DND-41 (cell line): ENCODE results near the gene DUSP10.

Experiments used
- ATAC-seq: fragments of 200-7000 bp; cut with Tn5 transposase; 3 replicates; pipeline ENCODE4 v1.9.1; 2021; ENCODE audit warnings: low read depth; ENCODE audit not compliant: insufficient read depth
- DNase-seq: peaks from one replicate; pipeline ENCODE4 v3.0.0-alpha.2; 2020
- H2AFZ ChIP-seq: 2 replicates; pipeline ENCODE4 v1.6.0; 2012; ENCODE audit warnings: low read depth, low read length
- H3K27ac ChIP-seq: 2 replicates; pipeline ENCODE4 v1.5.1; 2012; ENCODE audit warnings: low read length, inconsistent platforms
- H3K27me3 ChIP-seq: fragments of 200-600 bp; sonication (generic); 2 replicates; pipeline ENCODE4 v1.6.0; 2012; ENCODE audit warnings: low read length, mild to moderate bottlenecking, inconsistent platforms; ENCODE audit not compliant: insufficient read depth, poor library complexity
- H3K36me3 ChIP-seq: 2 replicates; pipeline ENCODE4 v1.5.1; 2012; ENCODE audit warnings: low read length, inconsistent platforms; ENCODE audit not compliant: insufficient read depth
- H3K4me1 ChIP-seq: 2 replicates; pipeline ENCODE4 v1.5.1; 2012; ENCODE audit warnings: mild to moderate bottlenecking, low read length; ENCODE audit not compliant: insufficient read depth
- H3K4me2 ChIP-seq: 2 replicates; pipeline ENCODE4 v1.6.0; 2012; ENCODE audit warnings: mild to moderate bottlenecking, moderate library complexity, low read length, inconsistent platforms; ENCODE audit not compliant: insufficient read depth
- H3K4me3 ChIP-seq, 2 experiments: fragments of 200-600 bp in 1 of 2; shearing (Covaris generic) in 1 of 2; 2 replicates each; pipeline ENCODE4 v1.5.1; 2012 to 2016; ENCODE audit warnings: inconsistent platforms in 2 of 2, low read length in 2 of 2, mild to moderate bottlenecking in 2 of 2, low read depth in 1 of 2, moderate library complexity in 1 of 2
- H3K79me2 ChIP-seq: 2 replicates; pipeline ENCODE4 v1.6.0; 2012; ENCODE audit warnings: low read length, inconsistent platforms; ENCODE audit not compliant: insufficient read depth
- H3K9ac ChIP-seq: 2 replicates; pipeline ENCODE4 v1.6.0; 2012; ENCODE audit warnings: low read depth, mild to moderate bottlenecking, inconsistent platforms, low read length, moderate library complexity
- H3K9me3 ChIP-seq: 2 replicates; pipeline ENCODE4 v1.5.1; 2012; ENCODE audit warnings: low read length, moderate library complexity, mild to moderate bottlenecking, inconsistent platforms; ENCODE audit not compliant: insufficient read depth, severe bottlenecking
- H4K20me1 ChIP-seq: 2 replicates; pipeline ENCODE4 v1.6.0; 2012; ENCODE audit warnings: low read length; ENCODE audit not compliant: insufficient read depth
- CTCF ChIP-seq: IDR thresholded peaks from 2 replicates; pipeline ENCODE4 v1.5.1; 2012; ENCODE audit warnings: borderline replicate concordance, low read length, moderate library complexity, mild to moderate bottlenecking; ENCODE audit not compliant: poor library complexity, severe bottlenecking; ENCODE audit errors: extremely low read depth
- EZH2 ChIP-seq: IDR thresholded peaks from 3 replicates; pipeline ENCODE4 v1.6.1; 2012; ENCODE audit warnings: borderline replicate concordance, low read depth, mild to moderate bottlenecking, moderate library complexity, low read length, inconsistent platforms; ENCODE audit not compliant: severe bottlenecking

DUSP10 gene

GRCh38 chr1:221742555-221743415 is 896 bp upstream of the DUSP10 start:
- peaks cover 4% of the 10 kb centered on the region; the same call in 1 of the 2 replicates for H4K20me1 ChIP-seq
- H3K4me1 ChIP-seq: peaks cover 33% of the 10 kb centered on the region
- ATAC-seq (peak; percentile 32), DNase-seq (peak; percentile 64)
- no peaks in the 10 kb centered on the region for H3K27me3 ChIP-seq
- TF ChIP-seq EZH2 (no peak), CTCF (peak; percentile 41)
- no peaks in the 10 kb centered on the region for H3K9me3 ChIP-seq
- peak overlapping the region; percentile 65 for H3K9ac ChIP-seq
- H2AFZ ChIP-seq: peak overlapping the region; percentile 78
- H3K36me3 ChIP-seq: peaks cover 2% of the 10 kb centered on the region; the same call in 1 of the 2 replicates
- peak overlapping the region; percentile 94 for H3K27ac ChIP-seq
- H3K79me2 ChIP-seq: peaks cover 14% of the 10 kb centered on the region
- peak overlapping the region; percentile 76 for H3K4me2 ChIP-seq
- H3K4me3 ChIP-seq: peak overlapping the region; percentile 17 to 60; a peak in 3 of 4 replicates

- peaks cover 14% of the 10 kb centered on the region for H3K79me2 ChIP-seq
- peaks cover 4% of the 10 kb centered on the region; the same call in 1 of the 2 replicates for H4K20me1 ChIP-seq
- H3K4me1 ChIP-seq: peaks cover 44% of the 10 kb centered on the region
- H3K4me2 ChIP-seq: peak overlapping the region; percentile 94
- peak; percentile 32 for DNase-seq
- no peak for TF ChIP-seq CTCF
- TF ChIP-seq EZH2: no peak
- H3K9me3 ChIP-seq: no peaks in the 10 kb centered on the region
- peak overlapping the region; percentile 53 to 76; a peak in 3 of 4 replicates for H3K4me3 ChIP-seq
- peak; percentile 8 for ATAC-seq
- peak overlapping the region; percentile 65 for H3K9ac ChIP-seq
- peaks cover 4% of the 10 kb centered on the region; the same call in 1 of the 2 replicates for H3K36me3 ChIP-seq
- H2AFZ ChIP-seq: peak overlapping the region; percentile 84
- no peaks in the 10 kb centered on the region for H3K27me3 ChIP-seq
- peak overlapping the region; percentile 87 for H3K27ac ChIP-seq
These were observed 741 bp downstream of the DUSP10 start for GRCh38 chr1:221740993-221741702.

GRCh38 chr1:221740369-221740992 is 1.4 kb downstream of the DUSP10 start:
- peak overlapping the region; percentile 87 for H3K27ac ChIP-seq
- H3K9ac ChIP-seq: peak overlapping the region; percentile 65
- peaks cover 44% of the 10 kb centered on the region for H3K4me1 ChIP-seq
- peaks cover 4% of the 10 kb centered on the region; the same call in 1 of the 2 replicates for H3K36me3 ChIP-seq
- H3K27me3 ChIP-seq: no peaks in the 10 kb centered on the region
- no peaks in the 10 kb centered on the region for H3K9me3 ChIP-seq
- peak overlapping the region; percentile 53 to 76; a peak in 3 of 4 replicates for H3K4me3 ChIP-seq
- DNase-seq (peak; percentile 15), ATAC-seq (no peak)
- peak overlapping the region; percentile 94 for H3K4me2 ChIP-seq
- H4K20me1 ChIP-seq: peaks cover 4% of the 10 kb centered on the region; the same call in 1 of the 2 replicates
- peak overlapping the region; percentile 84 for H2AFZ ChIP-seq
- no peak for TF ChIP-seq EZH2
- no peak for TF ChIP-seq CTCF
- H3K79me2 ChIP-seq: peaks cover 14% of the 10 kb centered on the region
